T-helper 2 cell (primary cell): ENCODE measurements around the gene CGB3.

Experiments
- DNase-seq, 5 experiments: peaks; one replicate each; pipeline versions ENCODE4 v3.0.0 to v3.0.0-alpha.2; 2012 to 2022

CGB3 gene

GRCh38 chr19:48985711-48986110 is 38.4 kb downstream of the CGB3 start:
- DNase-seq, result no peak

- DNase-seq, result no peak
Measured at GRCh38 chr19:48982280-48982679, 41.9 kb downstream of the CGB3 start.

GRCh38 chr19:48977061-48977460 is 47.1 kb downstream of the CGB3 start:
- DNase-seq, result no peak

- peak in 2 of 5 experiments; percentile 31 to 50 for DNase-seq
Measured at GRCh38 chr19:48975947-48976847, 47.9 kb downstream of the CGB3 start.
